Epithelial cell of esophagus (primary cell): ENCODE data around the gene ECHDC3.
A peak's percentile ranks its signal among the peaks of the same experiment; 100 is the strongest.

ENCODE experiments used
- DNase-seq: peaks from one replicate; pipeline ENCODE4 v3.0.0; 2010; ENCODE audit warnings: low read depth
- H3K4me3 ChIP-seq: 2 replicates; pipeline ENCODE4 v1.5.1; 2011; ENCODE audit warnings: mild to moderate bottlenecking, low read length, control low read depth
- CTCF ChIP-seq: IDR thresholded peaks from 2 replicates; pipeline ENCODE4 v1.5.1; 2011; ENCODE audit warnings: low read depth, mild to moderate bottlenecking, low read length, control low read depth, inconsistent platforms; ENCODE audit not compliant: insufficient read depth; ENCODE audit errors: missing control alignments

The ECHDC3 gene

GRCh38 chr10:11743461-11744338 is 1.5 kb downstream of the ECHDC3 start:
- TF ChIP-seq CTCF: no peak
- DNase-seq: no peak
- no peak overlapping the region for H3K4me3 ChIP-seq

GRCh38 chr10:11745045-11745444 is 2.9 kb downstream of the ECHDC3 start:
- H3K4me3 ChIP-seq: no peak overlapping the region
- no peak for DNase-seq
- no peak for TF ChIP-seq CTCF

- TF ChIP-seq CTCF: no peak
- no peak overlapping the region for H3K4me3 ChIP-seq
- peak; percentile 42 for DNase-seq
These were observed 4.8 kb downstream of the ECHDC3 start for GRCh38 chr10:11746883-11747539.

GRCh38 chr10:11748866-11749265 is 6.7 kb downstream of the ECHDC3 start:
- no peak for TF ChIP-seq CTCF
- H3K4me3 ChIP-seq: no peak overlapping the region
- DNase-seq: no peak

GRCh38 chr10:11750420-11750819 is 8.2 kb downstream of the ECHDC3 start:
- H3K4me3 ChIP-seq: no peak overlapping the region
- DNase-seq: no peak
- no peak for TF ChIP-seq CTCF

- H3K4me3 ChIP-seq: no peak overlapping the region
- no peak for DNase-seq
- no peak for TF ChIP-seq CTCF
These were observed 12.0 kb downstream of the ECHDC3 start for GRCh38 chr10:11754173-11754572.
